Gastrocnemius medialis (tissue), 4 donors: ENCODE data around the gene MEIS1.

Source experiments
- CTCF ChIP-seq, 5 experiments: fragments of 450-650 bp in 3 of 5; fragments of 200-600 bp in 2 of 5; sonication (generic) in 2 of 5; IDR thresholded peaks in 4 of 5; conservative IDR thresholded peaks in 1 of 5; 1 replicate in 4 of 5; 2 replicates in 1 of 5; pipeline ENCODE4 v1.5.1; 2016 to 2019; ENCODE audit warnings: antibody characterized with exemption in 5 of 5, mild to moderate bottlenecking in 3 of 5, moderate library complexity in 3 of 5
- POLR2A ChIP-seq, 2 donors: fragments of 450-650 bp; IDR thresholded peaks; one replicate each; pipeline ENCODE4 v1.6.1; 2017; ENCODE audit warnings: antibody characterized with exemption in 2 of 2, mild to moderate bottlenecking in 2 of 2, moderate library complexity in 2 of 2

DNA sequence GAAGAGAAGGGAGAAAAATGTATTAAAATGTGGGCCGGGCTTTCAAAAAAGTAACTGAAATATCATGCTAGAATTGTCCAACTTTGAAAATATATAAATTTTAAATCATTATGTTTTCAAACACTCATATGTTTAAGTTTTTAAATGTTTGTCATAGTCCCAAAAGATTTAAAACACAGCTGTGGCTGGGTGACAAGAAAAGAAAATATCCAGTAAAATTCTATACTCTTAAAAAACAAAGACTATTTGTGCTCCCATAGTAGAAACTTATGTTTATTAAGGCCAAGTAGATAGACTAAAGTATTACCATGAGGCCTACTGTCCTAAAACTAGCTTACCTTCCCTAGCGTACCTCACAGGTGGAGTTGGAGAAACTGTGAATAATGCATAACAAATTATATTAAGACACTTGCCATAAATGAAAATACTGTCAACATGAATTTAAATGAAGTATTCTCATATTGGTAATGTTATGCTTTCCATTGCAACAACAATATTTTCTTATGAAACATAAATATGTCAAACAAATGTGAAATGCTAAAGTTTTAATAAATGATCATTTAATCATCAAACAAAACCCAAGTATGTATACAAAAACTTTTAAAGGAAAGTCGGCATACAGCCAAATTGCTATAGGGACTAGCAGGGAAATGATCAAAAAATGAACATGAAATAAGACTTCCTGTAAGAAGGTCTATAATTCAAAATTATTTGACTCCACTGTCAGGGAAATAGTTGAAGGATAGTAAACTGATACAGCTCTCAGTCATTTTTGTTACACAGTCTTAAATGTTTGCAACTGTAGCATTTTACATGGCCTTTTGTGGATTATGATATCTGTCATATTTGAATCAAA is 13.4 kb downstream of the MEIS1 start:
- TF ChIP-seq CTCF (IDR thresholded peaks at IDR 0.05 in 4 of 5, conservative IDR thresholded peaks at IDR 0.05 in 1 of 5): no peak
- no peak for TF ChIP-seq POLR2A (IDR thresholded peaks at IDR 0.05)
